Right lobe of liver (tissue), 6 donors: ENCODE results near the gene OR5B3. TPM values are rescaled to one million over a fixed set of nuclear protein-coding genes. Genes with fewer than 3 reads are reported as not detected.
"Not testable (repeated sequence)": the region's sequence is repeated elsewhere in the genome, so short reads cannot be mapped to it uniquely, and the experiment has no call there.

Source experiments
- ATAC-seq, 4 donors: fragments of 200-7000 bp; cut with Tn5 transposase; one replicate each; pipeline ENCODE4 v1.9.1; 2020; ENCODE audit warnings: mild to moderate bottlenecking in 4 of 4, moderate library complexity in 4 of 4
- DNase-seq, 3 donors: peaks; one replicate each; pipeline ENCODE4 v3.0.0-alpha.2; 2020
- H3K27ac ChIP-seq, 3 donors: fragments of 200-600 bp; one replicate each; pipeline ENCODE4 v1.8.0; 2022
- H3K27me3 ChIP-seq, 2 donors: fragments of 200-600 bp; one replicate each; pipeline ENCODE4 v1.8.0; 2022
- H3K36me3 ChIP-seq, 4 donors: fragments of 200-600 bp; sonication (generic) in 1 of 4; one replicate each; pipeline versions ENCODE4 v1.5.1 to v1.8.0; 2017 to 2022; ENCODE audit warnings: control low read depth in 1 of 4
- H3K4me1 ChIP-seq, 4 donors: fragments of 200-600 bp; sonication (generic) in 1 of 4; one replicate each; pipeline versions ENCODE4 v1.5.1 to v1.8.0; 2017 to 2022; ENCODE audit warnings: control low read depth in 1 of 4
- H3K4me3 ChIP-seq, 3 donors: fragments of 200-600 bp; one replicate each; pipeline ENCODE4 v1.8.0; 2022
- H3K9me3 ChIP-seq, 4 donors: fragments of 200-600 bp; sonication (generic) in 1 of 4; one replicate each; pipeline versions ENCODE4 v1.5.1 to v1.8.0; 2017 to 2022; ENCODE audit warnings: control low read depth in 1 of 4
- POLR2A ChIP-seq: fragments of 450-650 bp; IDR thresholded peaks from one replicate; pipeline ENCODE4 v1.6.1; 2017; ENCODE audit warnings: antibody characterized with exemption, mild to moderate bottlenecking
- WGBS: methylation state at CpG from one replicate; pipeline ENCODE4 v1.1.6; 2018; ENCODE audit warnings: low coverage, low lambda C conversion rate; ENCODE audit not compliant: insufficient coverage; ENCODE audit errors: missing lambda C conversion rate; 5-methylcytosine and 5-hydroxymethylcytosine counted together
- intact Hi-C, 2 donors: fragments of 100-400 bp; cut with DNase I; formaldehyde crosslinking; loops; one replicate each; pipeline versions ENCODE4 v1.11.2 to v1.14.1; 2022
- total RNA-seq, 6 experiments: library from RNA; depleted of rRNA in 2 of 6; stranded (reverse); fragments of >200 nt in 2 of 6; fragmentation: NEBNext Ultra II Directional in 3 of 6; extraction: Animal tissue kit (Norgen Biotek cat#: 25700) in 3 of 6; gene quantifications; one replicate each; pipeline versions ENCODE4 v1.1.0 to v1.2.4, GENCODE V29; 2016 to 2023
- TF ChIP-seq, protein P1 (sequence below), 4 donors: fragments of 200-600 bp in 3 of 4; fragments of 450-650 bp in 1 of 4; IDR thresholded peaks; one replicate each; pipeline versions ENCODE4 v1.5.1 to v1.8.0; 2016 to 2022; ENCODE audit warnings: antibody characterized with exemption in 4 of 4, mild to moderate bottlenecking in 2 of 4
- donor health status: DM: no; HTN: yes; CAD: no.
- donor health status: DM: no; HTN: no; CAD: no.
- donor health status: DM: no; HTN: no; CAD: no.
- donor health status: DM: no; HTN: yes; CAD: no.
- donor health status: DM: no; HTN: yes; CAD: no.

Gene OR5B3
- total RNA-seq, 6 experiments from 2014 or later, result not detected

DNA sequence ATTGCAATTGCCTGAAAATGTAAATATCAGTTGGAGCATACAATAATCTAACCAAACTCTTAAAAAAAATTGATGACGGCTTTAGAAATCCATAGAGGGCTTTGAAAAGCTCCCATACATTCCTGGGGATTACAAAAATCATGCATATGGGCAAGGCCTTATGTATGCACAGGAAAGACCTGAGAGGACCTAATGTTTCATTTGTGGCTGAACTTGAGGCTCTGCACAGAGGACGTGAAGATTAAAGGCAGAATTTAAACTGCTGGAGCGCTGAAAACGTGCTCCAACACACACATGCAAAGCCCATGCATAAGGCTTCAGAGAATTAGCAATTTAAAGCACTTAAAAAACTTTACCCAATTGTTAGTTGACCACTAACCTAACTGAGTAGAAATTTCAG, 31.8 kb upstream of the OR5B3 start:
- no peaks in the 10 kb centered on the region for H3K36me3 ChIP-seq
- TF ChIP-seq, protein P1, sequence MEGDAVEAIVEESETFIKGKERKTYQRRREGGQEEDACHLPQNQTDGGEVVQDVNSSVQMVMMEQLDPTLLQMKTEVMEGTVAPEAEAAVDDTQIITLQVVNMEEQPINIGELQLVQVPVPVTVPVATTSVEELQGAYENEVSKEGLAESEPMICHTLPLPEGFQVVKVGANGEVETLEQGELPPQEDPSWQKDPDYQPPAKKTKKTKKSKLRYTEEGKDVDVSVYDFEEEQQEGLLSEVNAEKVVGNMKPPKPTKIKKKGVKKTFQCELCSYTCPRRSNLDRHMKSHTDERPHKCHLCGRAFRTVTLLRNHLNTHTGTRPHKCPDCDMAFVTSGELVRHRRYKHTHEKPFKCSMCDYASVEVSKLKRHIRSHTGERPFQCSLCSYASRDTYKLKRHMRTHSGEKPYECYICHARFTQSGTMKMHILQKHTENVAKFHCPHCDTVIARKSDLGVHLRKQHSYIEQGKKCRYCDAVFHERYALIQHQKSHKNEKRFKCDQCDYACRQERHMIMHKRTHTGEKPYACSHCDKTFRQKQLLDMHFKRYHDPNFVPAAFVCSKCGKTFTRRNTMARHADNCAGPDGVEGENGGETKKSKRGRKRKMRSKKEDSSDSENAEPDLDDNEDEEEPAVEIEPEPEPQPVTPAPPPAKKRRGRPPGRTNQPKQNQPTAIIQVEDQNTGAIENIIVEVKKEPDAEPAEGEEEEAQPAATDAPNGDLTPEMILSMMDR (IDR thresholded peaks at IDR 0.05), result no peak
- no peak for TF ChIP-seq POLR2A
- no peak for ATAC-seq
- H3K27ac ChIP-seq, result no peak overlapping the region
- DNase-seq, result no peak
- no peak overlapping the region for H3K4me3 ChIP-seq
- H3K27me3 ChIP-seq, result no peaks in the 10 kb centered on the region
- H3K9me3 ChIP-seq, result no peaks in the 10 kb centered on the region
- WGBS, result 10% methylated on average over 4 of the region's 4 CpGs
- no peaks in the 10 kb centered on the region for H3K4me1 ChIP-seq
- intact Hi-C loops, result no loop called here

GRCh38 chr11:58434217-58434616, 27.5 kb upstream of the OR5B3 start:
- no peak overlapping the region for H3K4me3 ChIP-seq
- no peak for TF ChIP-seq POLR2A
- TF ChIP-seq, protein P1 (IDR thresholded peaks at IDR 0.05), result no peak
- WGBS, result 56% methylated on average over 3 of the region's 3 CpGs
- no peaks in the 10 kb centered on the region for H3K4me1 ChIP-seq
- H3K36me3 ChIP-seq, result no peaks in the 10 kb centered on the region
- DNase-seq (no peak), ATAC-seq (no peak)
- H3K9me3 ChIP-seq, result no peaks in the 10 kb centered on the region
- H3K27me3 ChIP-seq, result no peaks in the 10 kb centered on the region
- intact Hi-C loops, result no loop called here
- H3K27ac ChIP-seq, result no peak overlapping the region

GRCh38 chr11:58433638-58434203, 27.0 kb upstream of the OR5B3 start:
- Histone ChIP-seq H3K36me3 (no peaks in the 10 kb centered on the region), H3K27me3 (no peaks in the 10 kb centered on the region), H3K27ac (no peak overlapping the region), H3K4me3 (no peak overlapping the region), H3K9me3 (no peaks in the 10 kb centered on the region), H3K4me1 (no peaks in the 10 kb centered on the region)
- ATAC-seq, result no peak
- no peak for TF ChIP-seq POLR2A
- TF ChIP-seq, protein P1 (IDR thresholded peaks at IDR 0.05), result no peak
- no peak for DNase-seq
- intact Hi-C loops, result no loop called here
- WGBS, result 33% methylated on average over 3 of the region's 3 CpGs

DNA sequence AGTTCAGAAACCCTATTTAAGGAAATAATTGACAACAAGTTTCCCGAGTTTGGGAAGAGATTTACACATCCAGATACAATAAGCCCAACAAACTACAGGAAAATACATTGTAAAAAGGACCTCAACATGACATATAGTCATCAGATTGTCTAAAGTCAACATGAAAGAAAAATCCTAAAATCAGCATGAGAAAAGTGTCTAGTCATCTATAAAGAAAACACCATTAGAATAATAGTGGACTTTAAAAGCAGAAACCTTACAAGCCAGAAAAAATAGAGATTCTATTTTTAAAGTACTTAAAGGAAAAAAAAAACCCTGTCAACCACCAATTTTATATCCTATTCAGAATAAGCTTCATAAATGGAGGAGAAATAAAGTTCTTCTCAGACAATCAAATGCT, 22.6 kb upstream of the OR5B3 start:
- H3K27me3 ChIP-seq, result no peaks in the 10 kb centered on the region
- H3K4me1 ChIP-seq, result no peaks in the 10 kb centered on the region
- H3K4me3 ChIP-seq, result no peak overlapping the region
- no peaks in the 10 kb centered on the region for H3K36me3 ChIP-seq
- H3K27ac ChIP-seq, result no peak overlapping the region
- H3K9me3 ChIP-seq, result no peaks in the 10 kb centered on the region
- 5% methylated on average over 1 of the region's 1 CpG for WGBS
- intact Hi-C loops, result no loop called here
- no peak for ATAC-seq
- no peak for DNase-seq
- TF ChIP-seq, protein P1 (IDR thresholded peaks at IDR 0.05), result no peak
- no peak for TF ChIP-seq POLR2A

DNA sequence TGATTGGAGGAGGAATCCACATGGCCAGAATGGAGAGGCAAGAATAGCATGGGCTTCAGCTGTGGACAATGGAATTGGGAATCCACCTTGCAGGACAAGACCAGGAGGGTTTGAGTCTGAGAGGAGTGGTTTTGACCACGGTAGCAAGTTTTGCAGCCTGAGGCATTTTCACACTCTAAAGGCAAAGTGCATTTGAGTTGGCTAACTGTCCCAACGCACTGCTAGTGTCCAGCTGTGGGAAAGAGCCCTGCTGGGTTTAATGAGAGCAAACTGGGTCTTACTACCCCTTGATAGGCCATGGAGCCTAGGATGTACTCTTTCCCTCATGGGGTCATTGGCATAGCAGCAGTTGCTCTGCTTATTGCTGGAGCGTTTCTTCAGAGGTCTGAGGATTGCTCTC, 21.3 kb upstream of the OR5B3 start, which contains the start of gene OR5B2:
OR5B2 (minus strand) TSS at position 101 of the 400 bp plus-strand sequence. CDS start 4,860 bp downstream, outside the sequence.
- DNase-seq, result no peak
- Histone ChIP-seq H3K27me3 (no peaks in the 10 kb centered on the region), H3K4me1 (no peaks in the 10 kb centered on the region), H3K27ac (no peak within 1 kb of the TSS), H3K36me3 (no peaks in the 10 kb centered on the region), H3K4me3 (no peak within 1 kb of the TSS), H3K9me3 (no peaks in the 10 kb centered on the region)
- WGBS, result 55% methylated on average over 3 of the region's 3 CpGs
- TF ChIP-seq, protein P1 (IDR thresholded peaks at IDR 0.05), result no peak
- ATAC-seq, result no peak
- intact Hi-C loops, result no loop called here

DNA sequence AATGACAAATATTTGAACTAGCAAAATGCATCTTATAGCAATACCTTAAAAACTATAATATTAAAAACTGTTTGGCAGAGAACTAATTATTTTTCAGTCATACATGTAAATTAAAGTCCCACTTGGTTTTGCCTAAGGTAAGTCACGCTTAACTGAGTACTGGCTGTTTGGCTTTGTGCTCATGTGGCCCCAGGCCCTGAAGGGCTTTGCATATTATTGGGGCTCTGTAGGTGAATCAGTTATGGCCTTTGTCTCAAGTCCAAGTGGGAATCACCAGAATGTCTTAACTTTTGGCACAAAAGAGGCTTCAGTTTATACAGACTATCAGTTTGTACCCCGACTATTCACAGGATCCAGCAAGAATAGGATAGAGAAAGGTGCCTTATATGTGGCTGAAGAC, 7.1 kb downstream of the OR5B3 start:
- H3K9me3 ChIP-seq, ATAC-seq, DNase-seq, H3K27me3 ChIP-seq, intact Hi-C loops, H3K27ac ChIP-seq, H3K4me1 ChIP-seq, H3K4me3 ChIP-seq, H3K36me3 ChIP-seq: not testable (repeated sequence)
- no CpG with 5 or more reads among the region's 2 CpGs for WGBS
